HG03060 (cell line): ENCODE data around the gene ZNF415.

Experiments
- ATAC-seq: cut with Tn5 transposase; IDR thresholded peaks from one replicate; pipeline ENCODE4 v1.9.1; 2021; ENCODE audit warnings: low read depth, moderate number of reproducible peaks; ENCODE audit not compliant: unreplicated experiment

ZNF415 gene

GRCh38 chr19:53057904-53058580 is 74.7 kb downstream of the ZNF415 start:
- no peak for ATAC-seq
